GM21367 (cell line): ENCODE results near the gene NTN3.

Experiments
- ATAC-seq: cut with Tn5 transposase; IDR thresholded peaks from one replicate; pipeline ENCODE4 v1.9.1; 2021; ENCODE audit not compliant: unreplicated experiment

NTN3 gene

DNA sequence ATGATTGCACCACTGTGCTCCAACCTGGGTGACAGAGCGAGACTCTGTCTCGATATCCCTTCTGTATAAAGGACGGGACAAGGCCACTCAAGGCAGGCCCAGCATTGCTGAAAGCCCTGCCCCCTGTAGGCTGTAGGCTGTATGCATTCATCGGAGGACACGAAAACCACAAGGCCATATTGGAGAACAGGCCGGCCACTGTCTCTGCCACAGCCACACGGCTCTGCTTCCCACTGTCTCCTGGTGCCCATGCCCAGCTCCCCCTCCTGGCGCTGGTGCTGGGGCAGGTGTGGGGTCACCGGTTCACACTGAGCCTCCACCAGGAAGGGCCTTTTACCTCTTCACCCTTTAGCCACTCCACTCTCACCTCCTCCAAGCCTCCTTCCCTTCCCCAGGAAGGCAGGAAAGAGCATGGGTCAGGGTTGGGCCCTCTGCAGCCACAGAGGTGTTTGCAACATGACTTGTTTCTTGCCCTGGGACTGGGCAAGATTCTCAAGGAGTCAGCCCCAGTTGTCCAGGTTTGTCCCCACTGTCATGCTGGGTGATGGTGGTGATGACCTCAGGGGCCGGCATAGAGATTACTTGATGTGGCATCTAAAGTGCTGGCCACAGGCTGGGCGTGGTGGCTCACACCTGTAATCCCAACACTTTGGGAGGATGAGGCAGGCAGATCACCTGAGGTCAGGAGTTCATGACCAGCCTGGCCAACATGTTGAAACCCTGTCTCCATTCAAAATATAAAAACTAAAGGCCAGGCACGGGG, 5.3 kb upstream of the NTN3 start:
- no peak for ATAC-seq

DNA sequence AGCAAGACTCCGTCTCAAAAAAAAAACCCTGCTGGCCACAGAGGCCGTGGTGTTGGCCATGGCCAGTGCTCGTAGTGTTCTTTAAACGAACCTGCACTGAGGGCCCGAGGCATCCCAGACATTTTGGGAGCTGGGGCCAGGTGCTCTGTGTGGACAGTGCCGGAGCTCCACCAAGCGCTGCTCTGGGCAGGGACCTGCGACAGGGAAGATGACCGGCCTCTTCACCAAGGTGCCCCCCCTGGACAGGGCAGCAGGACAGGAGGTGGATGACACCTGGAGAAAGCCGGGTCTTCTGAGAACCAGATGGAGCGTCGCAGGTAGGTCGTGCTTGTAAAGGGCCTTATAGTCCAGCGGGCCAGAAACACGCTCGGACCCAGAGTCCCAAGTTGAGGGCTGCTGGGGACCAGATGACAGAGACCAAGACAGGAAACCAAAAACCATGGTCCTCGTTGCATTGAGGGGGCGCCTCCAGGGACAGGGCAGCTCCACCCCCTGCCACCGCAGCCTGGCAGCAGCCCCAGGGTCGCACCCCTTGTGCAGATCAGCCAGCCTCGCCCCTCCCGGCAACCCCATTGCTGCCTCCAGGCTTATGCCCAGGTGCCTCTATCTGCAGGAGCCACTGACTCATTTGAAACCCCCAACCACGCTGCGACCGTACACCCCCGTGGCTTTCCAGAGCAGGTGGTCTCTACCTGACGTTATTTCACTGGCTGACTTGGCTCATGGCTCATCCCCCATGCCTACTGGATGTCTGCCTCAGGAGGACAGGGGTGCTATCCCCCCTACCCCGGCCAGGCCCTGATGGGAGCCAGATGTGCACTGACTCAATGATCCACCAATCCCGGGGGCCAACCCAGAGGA, 4.2 kb upstream of the NTN3 start:
- ATAC-seq, result no peak

DNA sequence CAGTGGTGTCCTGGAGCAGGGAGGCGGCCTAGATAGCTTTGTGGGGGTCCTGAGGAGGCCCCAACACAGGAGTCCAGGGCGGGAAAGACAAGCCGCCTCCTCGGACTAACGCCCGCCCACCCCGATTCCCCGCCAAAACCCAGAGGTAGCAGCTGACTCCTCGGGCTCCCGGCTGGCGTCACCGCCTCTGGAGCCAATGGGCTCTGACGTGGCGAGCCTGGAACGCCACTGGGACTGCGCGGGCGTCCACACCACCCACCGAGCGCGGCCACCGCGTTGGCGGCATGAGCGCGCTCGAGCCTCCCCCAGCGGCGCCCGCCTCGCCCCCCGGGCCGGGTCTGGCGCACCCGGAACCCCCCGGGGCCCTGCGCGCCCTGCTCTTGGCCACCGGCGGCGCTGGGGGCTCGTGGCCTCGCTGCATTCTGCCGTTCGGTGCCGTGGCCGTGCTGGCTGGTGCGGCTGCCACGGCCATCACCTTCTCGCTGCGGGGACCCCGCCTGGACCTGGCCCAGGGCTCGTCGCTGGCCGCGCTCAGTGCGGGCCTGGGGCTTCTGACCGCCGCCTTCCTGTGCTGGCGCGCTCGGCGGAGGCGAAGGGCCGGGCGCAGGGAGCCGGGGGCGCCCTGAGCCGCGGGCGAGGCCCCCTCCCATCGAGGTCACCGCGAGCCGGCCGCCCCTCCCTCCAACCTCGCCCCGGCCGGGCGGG, 3.4 kb upstream of the NTN3 start:
- ATAC-seq, result no peak

DNA sequence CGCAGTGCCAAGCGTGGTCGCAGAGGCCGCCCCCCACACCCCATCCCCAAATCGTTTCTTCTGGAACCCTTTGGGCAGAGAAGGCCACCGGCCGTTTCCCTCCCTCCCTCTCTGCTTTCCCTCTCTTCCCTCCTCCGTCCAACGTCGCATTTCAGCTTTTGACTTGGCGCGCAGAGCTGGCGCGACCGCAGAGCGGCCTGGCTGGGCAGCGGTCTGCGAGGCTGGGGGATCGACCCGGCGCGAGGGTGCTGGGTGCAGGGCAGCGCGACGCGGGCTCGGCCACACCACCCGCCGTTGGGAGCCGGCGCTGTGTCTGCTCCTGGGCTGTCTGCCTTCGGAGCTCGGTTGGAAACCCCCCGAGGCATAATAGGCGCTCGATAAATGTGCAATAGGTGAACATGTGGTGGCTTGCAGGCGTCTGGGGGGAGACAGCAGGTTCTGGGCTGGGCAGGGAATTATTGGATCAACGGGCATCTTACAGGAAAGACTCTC, 2.8 kb upstream of the NTN3 start:
- no peak for ATAC-seq

DNA sequence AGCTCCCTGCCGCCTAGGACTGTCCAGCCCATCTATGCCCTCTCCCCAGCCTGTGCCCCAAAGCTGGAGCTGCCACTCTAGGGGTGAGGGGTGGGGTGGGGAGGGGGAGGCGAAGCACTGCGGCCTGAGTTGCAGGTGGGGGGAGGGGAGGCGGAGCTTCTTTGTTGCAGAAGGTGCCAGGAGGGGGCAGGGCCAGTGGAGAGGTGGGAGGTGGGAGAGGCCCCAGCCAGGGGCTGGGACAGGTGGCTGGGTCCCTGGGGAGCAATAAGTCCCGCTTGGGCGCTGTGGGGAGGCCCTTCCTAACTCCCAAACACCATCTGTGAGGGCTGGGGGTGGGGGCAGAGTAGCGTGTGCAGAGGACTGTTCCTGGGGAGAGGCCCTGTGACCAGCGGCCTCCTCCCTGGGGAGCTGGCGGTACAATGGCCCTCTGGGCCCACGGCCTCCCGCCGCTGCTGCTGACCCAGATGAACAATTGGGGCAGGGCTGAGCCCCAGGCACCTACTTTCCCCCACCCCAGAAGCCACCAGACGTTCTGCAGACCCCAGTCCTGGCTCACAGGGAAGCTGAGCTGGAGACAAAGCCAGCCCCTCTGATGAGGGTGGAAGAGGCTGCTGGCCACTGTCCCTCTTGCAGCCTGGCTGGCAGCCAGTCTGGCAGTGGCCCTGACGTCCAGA, 2.2 kb upstream of the NTN3 start:
- ATAC-seq, result no peak

DNA sequence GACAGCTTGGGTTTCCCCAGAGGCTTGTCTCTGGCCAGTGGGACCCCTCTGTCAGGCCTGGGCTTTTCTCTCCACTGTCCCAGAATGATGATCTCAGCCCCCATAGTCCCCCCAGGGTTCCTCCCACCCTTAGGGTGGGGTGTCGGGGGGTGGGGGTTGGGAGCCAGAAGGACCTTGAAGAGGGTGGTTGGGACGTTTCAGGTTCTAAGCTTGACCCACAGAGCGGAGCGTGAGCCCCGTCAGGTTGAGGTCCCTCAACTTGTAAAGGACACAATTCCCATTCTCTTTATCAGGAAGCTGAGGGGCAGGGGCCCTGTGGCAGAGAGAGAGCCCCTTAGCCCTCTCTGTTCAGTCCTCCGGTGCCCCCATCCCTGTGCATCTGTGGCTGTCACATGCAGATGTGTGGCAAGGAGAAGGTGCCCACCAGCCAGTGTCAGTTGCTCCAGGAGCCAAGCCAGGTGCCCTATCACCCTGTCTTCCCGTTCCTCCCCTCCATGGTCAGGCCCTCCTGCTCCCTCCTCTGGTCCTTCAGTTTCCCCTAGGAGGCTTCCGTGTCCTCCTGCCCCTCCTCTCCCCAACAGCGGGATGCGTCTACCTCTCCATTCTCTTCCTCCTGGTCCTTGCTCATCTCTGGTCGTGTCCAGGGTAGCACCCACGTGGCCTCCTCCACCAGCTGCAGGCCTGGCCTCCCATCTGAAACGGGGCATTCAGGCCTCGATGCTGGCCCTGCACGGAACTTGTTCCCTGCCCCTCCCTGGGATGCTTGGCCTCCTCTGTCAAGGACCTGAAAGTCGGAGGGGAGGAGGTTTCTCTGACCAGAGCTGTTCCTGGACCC, 1.5 kb upstream of the NTN3 start:
- no peak for ATAC-seq

DNA sequence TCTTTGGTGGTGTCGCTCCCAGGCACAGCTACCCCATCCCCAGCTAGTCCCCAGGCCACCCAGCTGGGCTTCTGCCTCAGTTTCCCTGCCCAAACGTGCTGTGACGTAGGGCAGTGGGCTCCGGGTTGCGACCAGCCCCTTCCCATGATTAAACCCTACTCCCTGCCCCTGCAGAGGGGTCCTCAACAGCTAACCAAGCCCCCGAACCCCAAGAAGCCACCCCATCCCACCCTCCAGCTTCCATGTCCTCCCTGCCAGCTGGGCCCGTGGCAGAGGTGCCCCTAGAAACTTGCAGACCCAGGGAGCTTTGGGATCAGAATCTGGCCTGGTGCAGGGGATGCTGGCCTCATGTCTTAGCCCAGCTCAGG, 879 bp upstream of the NTN3 start:
- no peak for ATAC-seq

DNA sequence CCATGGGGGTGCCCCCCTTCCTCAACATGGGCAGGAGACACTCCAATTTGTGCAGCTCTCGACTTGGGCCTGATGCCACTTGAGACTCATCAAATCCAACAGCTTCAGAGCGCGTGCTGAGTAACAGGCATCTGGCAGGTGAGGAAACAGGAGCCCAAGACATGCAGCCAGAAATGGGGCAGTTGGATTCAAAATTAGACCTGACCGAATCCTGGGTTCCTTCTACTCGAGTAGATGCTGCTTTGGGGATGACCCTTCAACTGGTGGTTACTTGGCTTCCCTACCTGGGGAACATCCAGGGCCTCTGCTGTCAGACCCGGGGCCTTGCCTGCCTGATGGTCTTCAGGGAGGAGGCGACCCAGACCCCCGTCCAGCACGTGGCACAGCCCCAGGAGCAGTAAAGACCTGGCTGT, 488 bp upstream of the NTN3 start:
- ATAC-seq, result no peak

DNA sequence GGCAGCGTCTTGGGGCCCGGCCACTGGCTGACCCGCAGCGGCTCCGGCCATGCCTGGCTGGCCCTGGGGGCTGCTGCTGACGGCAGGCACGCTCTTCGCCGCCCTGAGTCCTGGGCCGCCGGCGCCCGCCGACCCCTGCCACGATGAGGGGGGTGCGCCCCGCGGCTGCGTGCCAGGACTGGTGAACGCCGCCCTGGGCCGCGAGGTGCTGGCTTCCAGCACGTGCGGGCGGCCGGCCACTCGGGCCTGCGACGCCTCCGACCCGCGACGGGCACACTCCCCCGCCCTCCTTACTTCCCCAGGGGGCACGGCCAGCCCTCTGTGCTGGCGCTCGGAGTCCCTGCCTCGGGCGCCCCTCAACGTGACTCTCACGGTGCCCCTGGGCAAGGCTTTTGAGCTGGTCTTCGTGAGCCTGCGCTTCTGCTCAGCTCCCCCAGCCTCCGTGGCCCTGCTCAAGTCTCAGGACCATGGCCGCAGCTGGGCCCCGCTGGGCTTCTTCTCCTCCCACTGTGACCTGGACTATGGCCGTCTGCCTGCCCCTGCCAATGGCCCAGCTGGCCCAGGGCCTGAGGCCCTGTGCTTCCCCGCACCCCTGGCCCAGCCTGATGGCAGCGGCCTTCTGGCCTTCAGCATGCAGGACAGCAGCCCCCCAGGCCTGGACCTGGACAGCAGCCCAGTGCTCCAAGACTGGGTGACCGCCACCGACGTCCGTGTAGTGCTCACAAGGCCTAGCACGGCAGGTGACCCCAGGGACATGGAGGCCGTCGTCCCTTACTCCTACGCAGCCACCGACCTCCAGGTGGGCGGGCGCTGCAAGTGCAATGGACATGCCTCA, 773 bp downstream of the NTN3 start:
- no peak for ATAC-seq

DNA sequence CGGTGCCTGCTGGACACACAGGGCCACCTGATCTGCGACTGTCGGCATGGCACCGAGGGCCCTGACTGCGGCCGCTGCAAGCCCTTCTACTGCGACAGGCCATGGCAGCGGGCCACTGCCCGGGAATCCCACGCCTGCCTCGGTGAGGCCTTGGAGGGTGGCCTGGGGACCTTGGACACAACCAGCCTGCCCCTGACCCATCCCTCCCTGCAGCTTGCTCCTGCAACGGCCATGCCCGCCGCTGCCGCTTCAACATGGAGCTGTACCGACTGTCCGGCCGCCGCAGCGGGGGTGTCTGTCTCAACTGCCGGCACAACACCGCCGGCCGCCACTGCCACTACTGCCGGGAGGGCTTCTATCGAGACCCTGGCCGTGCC, 1.4 kb downstream of the NTN3 start:
- ATAC-seq, result no peak

DNA sequence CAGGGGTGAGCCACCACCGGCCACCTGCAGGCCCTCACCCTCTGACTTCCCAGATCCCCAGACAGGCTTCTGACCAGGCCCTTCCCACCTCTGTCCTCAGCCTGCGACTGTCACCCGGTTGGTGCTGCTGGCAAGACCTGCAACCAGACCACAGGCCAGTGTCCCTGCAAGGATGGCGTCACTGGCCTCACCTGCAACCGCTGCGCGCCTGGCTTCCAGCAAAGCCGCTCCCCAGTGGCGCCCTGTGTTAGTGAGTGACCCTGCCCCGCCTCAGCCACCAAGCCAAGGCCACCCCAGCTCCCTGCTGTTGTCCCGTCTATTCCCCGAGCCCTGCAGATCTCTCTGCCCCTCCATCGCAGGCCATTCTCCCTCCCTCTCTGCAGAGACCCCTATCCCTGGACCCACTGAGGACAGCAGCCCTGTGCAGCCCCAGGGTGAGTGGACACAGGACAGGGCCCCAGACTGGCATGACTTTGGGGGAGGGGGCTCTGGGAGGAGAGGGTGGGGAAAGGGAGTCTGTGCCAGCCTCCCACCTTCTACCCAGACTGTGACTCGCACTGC, 1.9 kb downstream of the NTN3 start:
- no peak for ATAC-seq

DNA sequence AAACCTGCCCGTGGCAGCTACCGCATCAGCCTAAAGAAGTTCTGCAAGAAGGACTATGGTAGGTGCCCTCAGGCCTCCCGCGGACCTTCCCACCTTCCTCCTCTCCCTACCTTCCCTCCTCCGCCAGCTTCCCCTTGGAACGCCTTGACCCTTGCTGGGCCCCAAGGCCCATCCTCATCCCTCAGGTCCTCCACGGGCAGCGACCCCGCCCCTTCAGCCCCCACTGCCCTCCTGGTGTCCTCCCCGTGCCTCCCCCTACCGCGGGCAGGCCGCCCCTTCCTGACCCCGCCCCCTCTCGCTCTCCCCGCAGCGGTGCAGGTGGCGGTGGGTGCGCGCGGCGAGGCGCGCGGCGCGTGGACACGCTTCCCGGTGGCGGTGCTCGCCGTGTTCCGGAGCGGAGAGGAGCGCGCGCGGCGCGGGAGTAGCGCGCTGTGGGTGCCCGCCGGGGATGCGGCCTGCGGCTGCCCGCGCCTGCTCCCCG, 2.4 kb downstream of the NTN3 start:
- ATAC-seq, result no peak

DNA sequence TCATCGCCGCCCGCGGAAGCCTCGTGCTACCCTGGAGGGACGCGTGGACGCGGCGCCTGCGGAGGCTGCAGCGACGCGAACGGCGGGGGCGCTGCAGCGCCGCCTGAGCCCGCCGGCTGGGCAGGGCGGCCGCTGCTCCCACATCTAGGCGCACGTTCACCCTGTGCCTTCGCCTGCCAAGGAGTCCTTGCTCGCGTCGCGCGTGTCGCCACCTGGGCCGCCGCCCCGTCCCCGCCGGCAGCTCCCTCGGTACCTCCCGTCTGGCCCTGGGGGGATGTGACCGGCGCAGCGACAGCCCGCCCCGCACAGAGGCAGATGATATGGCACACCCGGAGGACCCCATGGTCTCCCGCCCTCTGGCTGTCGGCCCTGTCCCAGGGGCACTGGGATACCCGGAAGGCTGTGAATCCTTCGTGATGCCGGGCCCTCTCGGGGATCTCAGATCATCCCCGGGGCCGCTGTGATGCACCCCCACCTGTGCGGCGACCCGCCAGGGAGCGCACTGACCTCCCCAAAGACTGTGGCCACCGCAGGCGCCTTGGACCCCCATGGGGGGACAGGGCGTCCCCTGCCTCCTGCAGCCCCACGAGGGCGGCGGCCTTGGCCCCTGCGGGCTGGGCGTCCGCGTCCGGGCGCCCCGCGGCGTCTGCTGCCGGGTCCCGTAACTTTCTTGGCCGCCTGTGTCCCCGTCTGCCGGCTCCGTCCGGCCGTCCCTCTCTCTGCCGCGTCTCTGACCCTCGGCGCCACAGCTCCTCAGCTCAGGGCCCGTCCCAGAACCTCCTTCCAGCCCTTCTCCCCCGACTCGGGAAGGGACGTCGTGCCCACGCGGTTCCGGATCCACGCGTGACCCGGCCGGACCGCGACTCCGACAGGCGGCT, 3.1 kb downstream of the NTN3 start:
- no peak for ATAC-seq

DNA sequence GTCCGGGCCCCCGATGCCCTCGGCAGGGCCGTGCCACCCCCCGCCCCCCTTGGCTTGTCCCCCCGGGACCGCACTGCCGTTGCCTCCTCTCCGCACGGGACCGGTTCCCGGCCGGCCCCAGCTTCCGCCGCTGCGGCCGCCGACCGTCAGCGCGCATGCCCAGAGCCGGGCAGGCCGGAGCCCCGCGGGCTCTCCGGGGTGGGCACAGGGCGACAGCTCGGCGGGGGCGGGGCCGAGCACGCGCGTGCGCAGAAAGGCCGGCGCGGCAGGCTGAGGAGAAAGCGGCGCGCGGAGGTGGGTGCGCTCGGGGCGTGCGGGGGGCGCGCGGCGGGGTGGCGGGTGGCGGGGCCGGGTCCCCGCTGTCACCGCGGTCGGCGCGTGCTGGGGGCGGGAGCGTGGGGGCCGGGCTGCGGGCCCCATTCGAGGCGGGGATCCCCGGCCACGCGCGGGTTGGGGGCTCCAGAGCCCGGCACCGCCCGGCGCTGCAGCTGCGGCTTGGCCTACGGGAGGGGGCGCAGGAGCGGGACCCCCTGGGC, 3.8 kb downstream of the NTN3 start, which contains the start of gene TBC1D24:
TBC1D24 (plus strand) TSS at position 251 of the 536 bp plus-strand sequence. CDS start 21,022 bp downstream, outside the sequence.
- ATAC-seq, result no peak

DNA sequence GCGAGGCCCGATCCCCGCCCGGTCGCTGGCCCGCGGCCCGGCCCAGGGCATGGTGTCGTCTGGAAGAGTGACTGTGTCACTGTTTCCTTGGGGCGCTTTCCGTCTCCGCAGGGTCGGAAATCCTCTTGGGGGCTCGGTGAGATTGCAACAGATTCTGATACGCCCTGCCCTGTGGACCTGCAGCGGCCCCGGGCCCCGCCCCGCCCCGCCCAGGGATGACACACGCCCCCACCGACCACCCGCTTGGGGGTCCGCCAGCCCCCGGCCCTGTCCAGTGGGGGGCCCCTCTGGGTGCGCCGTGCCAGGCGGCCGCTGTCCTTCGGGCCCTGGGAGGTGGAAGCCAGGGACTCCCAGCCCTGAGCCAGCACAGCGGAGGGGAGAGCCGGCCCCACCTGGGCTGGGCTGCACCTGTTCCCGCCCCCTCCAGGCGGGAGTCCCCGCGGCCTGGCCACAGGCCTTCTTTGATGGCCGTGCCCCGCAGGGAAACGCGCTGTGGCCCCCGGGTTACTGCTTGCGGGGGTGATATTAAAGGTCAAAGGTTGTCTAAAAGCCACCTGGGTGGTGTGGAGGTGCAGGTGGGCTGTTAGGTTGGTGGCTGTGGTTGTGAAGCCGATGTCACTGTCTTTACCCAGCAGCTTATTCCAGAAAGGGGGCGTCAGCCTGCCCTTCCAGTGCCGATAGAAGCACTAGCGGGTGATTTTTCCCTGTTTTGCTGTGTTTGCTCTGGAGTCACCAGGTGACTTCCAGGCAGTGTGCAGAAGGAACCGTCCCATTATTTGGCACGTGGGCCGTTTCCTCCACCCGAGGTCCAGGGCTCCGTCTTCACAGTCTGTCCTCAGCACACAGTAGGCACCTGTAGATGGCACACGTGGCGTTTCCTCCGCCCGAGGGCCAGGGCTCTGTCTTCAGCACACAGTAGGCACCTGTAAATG, 4.6 kb downstream of the NTN3 start:
- ATAC-seq, result no peak

DNA sequence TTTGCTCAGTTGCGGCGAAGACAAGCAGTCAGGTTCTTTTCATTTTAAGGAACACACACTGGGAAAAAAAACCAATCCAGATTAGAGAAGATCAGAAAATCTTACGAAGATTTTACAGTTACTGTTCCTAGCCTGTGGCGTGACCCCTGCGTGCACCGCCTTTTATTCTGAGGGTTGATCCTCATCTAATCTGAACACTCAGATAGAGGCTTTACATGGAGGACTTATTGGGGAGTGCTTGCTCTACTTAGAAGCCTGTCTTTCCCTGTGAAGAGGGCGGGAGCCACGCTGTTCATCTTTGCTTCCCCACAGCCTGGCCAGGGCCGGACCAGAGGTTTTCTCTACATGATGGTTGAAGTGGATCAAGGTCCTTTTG, 5.2 kb downstream of the NTN3 start:
- no peak for ATAC-seq
